Fibroblast of skin of scalp (primary cell): Measurements from ENCODE around the gene HOXB13. TPM values are rescaled to one million over a fixed set of nuclear protein-coding genes. Genes with fewer than 3 reads are reported as not detected.

Experiments
- DNase-seq: peaks from one replicate; pipeline ENCODE4 v3.0.0-alpha.2; 2013
- polyA plus RNA-seq, 2 experiments: library from polyadenylated mRNA; unstranded; fragments of 120-200 nt; gene quantifications; one replicate each; pipeline ENCODE4 v1.2.1, GENCODE V29; 2013; ENCODE audit not compliant: insufficient read length in 2 of 2

Gene HOXB13
- polyA plus RNA-seq (2013, experiment 1 of 2; ENCODE audit: insufficient read length): 1.2 TPM
- 1.3 TPM for polyA plus RNA-seq (2013, experiment 2 of 2; ENCODE audit: insufficient read length)

- DNase-seq: peak; percentile 73
Observed at GRCh38 chr17:48728232-48729231, at the start of gene HOXB13. TSS of gene HOXB13 (minus strand) at chr17:48728750. CDS start at chr17:48728593, 157 bp downstream.

DNA sequence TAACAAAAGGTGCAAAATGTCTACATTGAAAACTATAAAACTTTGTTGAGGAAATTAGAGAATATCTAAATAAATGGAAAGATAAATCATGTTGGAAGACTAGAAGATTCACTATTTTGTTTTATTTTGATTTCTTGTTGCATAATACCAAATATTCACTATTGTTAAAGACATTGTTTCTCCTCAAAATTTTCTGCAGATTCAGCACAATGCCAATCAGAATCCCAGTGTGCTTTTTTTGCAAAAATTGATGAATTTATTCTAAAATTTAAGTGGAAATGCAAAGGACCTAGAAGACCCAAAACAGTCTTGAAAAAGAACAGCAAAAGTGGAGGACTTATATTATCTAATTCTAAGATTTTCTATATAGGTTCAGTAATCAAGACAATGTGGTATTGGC, 48.1 kb upstream of the HOXB13 start:
- DNase-seq: no peak

GRCh38 chr17:48773245-48773644, 44.7 kb upstream of the HOXB13 start:
- DNase-seq: no peak

DNA sequence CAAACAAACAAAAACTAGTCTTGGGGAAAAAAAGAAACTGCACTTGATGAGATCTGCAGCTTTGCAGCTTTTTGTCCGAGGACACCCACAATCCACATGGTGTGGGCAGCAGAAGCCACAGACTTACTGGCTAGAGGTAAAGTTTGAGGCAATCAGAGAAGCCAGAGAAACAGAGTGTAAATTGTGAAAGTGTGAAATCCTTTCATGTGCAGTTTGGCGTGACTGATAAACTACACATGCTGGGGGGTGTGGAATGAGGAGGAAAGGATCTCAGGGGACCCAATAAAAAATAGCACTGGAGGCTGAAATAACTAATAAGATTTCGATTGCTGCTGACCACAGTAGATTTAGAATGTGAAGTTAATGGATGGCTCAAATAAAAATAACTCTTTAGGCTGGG, 42.4 kb upstream of the HOXB13 start:
- no peak for DNase-seq

DNA sequence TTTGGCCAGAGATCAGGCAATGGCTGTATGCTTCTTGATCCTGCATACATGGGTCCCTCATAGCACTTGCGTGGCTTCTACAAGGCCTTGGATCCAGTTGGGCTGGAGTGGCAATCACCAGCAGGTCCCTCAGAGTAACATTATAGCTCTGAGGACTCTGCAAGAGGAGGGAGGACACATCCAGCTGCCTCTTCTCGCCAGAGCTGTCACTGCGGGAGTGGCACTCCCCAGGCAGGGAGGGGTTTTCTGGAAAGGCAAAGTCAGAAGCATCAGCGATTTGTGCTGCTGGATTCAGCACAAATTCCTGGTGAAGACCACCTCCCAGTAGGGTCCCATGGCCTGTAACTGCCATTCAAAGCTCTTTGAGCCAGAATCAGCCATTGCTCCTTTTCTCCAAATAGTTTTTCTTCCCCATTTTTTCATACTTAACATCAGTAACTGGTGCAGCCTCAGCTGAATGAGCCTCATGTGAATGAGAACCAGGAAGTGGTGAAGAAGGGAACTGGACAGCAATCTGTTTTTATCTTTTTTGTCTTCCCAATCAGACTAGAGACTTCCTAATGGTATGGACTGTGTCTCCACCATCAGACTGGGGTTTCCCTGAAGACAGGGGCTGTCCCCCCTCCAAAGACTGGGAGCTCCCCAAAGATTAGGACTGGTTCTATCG, 40.6 kb upstream of the HOXB13 start:
- DNase-seq: no peak

- DNase-seq: no peak
Observed at GRCh38 chr17:48767263-48767774, 38.8 kb upstream of the HOXB13 start.

DNA sequence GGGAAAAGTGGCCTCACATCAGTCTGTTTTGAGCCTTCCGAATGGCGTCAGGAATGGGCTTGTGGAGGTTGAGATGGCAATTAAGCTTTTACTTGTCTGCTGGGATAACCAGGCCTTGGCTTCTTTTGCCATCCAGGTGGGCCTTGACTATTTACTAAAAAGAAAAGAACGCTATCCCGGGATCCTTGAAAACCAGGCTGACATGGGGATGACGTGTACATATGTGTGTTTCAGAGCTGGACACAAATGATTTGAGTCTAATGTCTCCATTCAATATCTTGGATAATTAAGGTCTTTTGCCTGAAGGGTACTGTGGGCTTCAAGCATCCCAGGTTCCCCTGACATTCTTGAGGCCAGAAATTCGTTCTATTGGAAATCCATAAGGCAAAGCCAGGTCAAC, 32.6 kb upstream of the HOXB13 start:
- no peak for DNase-seq

- DNase-seq: no peak
Observed at GRCh38 chr17:48760411-48760810, 31.9 kb upstream of the HOXB13 start.

- DNase-seq: no peak
Observed at GRCh38 chr17:48759288-48759687, 30.7 kb upstream of the HOXB13 start.

DNA sequence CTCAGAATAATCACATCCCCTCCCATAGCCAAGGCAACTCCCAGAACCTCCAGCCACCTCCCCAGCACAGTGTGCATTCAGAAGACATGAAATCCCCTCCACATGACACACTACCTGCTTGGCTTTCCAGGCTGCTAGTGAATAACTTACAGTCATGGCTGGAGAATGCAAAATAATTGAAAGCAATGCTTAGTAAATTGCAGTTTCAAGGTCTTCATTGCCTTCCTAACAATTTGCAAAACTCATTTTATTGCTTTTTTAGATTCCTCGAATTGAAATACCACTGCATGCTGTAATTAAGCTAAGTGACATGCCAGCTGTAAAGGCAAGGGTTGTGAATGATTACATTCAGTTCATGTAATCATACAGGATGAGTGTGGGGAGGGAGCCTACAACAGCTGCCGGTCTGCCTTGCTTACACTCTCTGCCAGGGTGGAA, 29.0 kb upstream of the HOXB13 start:
- no peak for DNase-seq

DNA sequence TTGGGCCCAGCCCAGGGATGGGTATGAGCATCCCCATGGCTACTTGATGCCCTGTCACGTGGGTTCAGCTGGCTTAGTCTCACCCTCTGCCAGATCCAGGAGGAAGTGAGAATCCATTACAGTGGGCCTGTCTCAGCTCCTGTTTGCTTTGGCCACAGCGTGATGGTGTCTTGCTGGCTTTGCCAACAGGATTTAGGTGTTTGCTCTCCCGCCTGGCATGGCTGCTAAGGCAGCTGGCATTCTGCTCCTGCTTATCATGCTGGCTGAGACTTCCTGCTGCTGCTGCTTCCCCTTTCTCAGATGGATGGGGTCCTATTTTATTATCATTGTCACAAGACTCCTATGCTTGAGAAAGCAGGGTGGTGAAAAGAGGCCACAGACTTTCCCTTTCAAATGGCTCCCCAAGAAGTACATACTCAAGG, 28.3 kb upstream of the HOXB13 start:
- DNase-seq: no peak

DNA sequence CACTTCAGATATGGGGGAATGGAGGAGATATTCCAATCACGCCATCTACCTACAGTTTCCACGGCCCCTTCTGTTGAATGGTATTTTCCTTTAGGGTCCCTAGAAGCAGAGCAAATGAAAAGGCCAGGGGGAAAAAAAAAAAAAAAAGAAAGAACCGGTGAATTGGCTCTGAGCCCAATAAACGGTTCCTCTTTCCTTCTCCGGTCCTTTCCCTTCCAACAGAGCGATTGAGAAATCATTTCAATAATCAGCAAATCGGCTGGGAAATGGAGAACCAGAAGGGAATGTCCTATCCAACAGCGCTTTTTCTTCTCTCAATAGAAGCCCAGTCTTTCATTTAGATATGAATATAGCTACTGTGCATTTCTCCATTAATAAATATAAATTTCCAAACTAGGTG, 26.8 kb upstream of the HOXB13 start:
- no peak for DNase-seq

- no peak for DNase-seq
Observed at GRCh38 chr17:48754500-48755261, 26.1 kb upstream of the HOXB13 start.

GRCh38 chr17:48753794-48754499, 25.4 kb upstream of the HOXB13 start:
- no peak for DNase-seq

DNA sequence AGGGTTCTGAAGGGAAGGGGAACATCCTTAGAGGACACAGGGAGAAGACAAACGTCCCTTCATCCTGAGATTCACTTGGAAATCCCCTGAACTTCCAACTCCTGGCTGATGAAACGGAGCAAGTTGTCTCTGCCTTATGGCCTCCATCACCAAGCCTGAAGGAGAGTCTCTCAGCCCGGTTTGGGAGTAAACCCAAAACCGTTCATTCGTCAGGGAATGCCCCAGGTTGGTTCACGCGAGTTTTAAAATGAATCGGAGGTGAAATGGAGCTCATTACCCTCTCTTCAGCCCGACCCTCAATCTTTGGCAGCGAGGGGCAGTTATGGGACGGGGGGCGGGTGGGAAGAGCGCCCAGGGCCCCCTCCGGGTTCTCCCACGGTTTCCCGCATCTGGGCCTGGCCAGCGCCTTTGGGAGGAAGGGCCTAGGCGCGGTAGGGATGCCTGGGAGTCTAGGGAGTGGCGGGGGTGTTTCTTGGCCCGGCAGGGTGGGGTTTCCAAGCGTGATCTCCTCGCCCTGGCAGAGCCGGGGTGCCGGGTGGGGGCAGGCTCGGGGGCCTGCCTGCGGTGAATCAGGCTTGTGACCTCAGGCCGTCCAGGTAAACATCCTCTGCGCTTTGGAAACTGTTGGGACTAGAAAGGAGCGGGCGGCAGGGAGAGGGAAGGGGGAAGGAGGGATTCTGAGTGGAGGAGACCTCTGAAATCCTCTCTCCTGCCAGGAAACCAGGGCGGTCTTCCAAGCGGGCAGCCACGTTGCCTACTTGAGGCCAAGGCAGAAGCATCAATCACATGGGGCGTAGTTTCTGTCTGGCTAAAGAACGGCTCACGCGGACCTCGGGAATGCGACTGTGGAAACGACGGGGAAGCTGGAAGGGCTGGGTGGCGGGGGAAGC, 24.1 kb upstream of the HOXB13 start:
- peak; percentile 7 for DNase-seq

- DNase-seq: no peak
Observed at GRCh38 chr17:48751733-48752398, 23.3 kb upstream of the HOXB13 start.

DNA sequence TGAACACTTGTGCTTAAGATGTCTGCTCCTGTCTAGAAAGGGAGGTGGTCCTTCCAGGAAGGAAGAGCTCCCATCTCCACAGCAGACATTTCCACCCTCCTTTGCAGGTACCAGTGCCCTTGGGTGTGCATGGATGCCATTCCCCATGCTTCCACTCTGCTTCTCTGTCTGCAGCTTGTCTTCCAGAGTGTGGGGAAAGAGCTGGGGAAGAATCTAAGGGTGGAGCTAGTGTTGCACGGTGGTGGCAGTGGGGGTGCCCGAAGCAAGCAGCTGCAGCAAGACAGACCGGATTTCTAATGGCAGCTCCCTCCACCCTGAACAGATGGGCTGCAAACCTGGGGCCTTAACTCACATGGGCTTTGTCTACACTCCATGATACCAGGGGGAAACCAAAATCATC, 22.6 kb upstream of the HOXB13 start:
- no peak for DNase-seq

- DNase-seq: no peak
Observed at GRCh38 chr17:48749621-48750553, 21.3 kb upstream of the HOXB13 start.
